Fibroblast of skin of scalp (primary cell): ENCODE results near the gene PLOD3. TPM values are rescaled to one million over a fixed set of nuclear protein-coding genes. Genes with fewer than 3 reads are reported as not detected.
"Not testable (repeated sequence)": the region's sequence is repeated elsewhere in the genome, so short reads cannot be mapped to it uniquely, and the experiment has no call there.

Experiments
- DNase-seq: peaks from one replicate; pipeline ENCODE4 v3.0.0-alpha.2; 2013
- polyA plus RNA-seq, 2 experiments: library from polyadenylated mRNA; unstranded; fragments of 120-200 nt; gene quantifications; one replicate each; pipeline ENCODE4 v1.2.1, GENCODE V29; 2013; ENCODE audit not compliant: insufficient read length in 2 of 2

PLOD3 gene, protein sequence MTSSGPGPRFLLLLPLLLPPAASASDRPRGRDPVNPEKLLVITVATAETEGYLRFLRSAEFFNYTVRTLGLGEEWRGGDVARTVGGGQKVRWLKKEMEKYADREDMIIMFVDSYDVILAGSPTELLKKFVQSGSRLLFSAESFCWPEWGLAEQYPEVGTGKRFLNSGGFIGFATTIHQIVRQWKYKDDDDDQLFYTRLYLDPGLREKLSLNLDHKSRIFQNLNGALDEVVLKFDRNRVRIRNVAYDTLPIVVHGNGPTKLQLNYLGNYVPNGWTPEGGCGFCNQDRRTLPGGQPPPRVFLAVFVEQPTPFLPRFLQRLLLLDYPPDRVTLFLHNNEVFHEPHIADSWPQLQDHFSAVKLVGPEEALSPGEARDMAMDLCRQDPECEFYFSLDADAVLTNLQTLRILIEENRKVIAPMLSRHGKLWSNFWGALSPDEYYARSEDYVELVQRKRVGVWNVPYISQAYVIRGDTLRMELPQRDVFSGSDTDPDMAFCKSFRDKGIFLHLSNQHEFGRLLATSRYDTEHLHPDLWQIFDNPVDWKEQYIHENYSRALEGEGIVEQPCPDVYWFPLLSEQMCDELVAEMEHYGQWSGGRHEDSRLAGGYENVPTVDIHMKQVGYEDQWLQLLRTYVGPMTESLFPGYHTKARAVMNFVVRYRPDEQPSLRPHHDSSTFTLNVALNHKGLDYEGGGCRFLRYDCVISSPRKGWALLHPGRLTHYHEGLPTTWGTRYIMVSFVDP
- 218 TPM for polyA plus RNA-seq (2013, experiment 1 of 2; ENCODE audit: insufficient read length)
- 216 TPM for polyA plus RNA-seq (2013, experiment 2 of 2; ENCODE audit: insufficient read length)

DNA sequence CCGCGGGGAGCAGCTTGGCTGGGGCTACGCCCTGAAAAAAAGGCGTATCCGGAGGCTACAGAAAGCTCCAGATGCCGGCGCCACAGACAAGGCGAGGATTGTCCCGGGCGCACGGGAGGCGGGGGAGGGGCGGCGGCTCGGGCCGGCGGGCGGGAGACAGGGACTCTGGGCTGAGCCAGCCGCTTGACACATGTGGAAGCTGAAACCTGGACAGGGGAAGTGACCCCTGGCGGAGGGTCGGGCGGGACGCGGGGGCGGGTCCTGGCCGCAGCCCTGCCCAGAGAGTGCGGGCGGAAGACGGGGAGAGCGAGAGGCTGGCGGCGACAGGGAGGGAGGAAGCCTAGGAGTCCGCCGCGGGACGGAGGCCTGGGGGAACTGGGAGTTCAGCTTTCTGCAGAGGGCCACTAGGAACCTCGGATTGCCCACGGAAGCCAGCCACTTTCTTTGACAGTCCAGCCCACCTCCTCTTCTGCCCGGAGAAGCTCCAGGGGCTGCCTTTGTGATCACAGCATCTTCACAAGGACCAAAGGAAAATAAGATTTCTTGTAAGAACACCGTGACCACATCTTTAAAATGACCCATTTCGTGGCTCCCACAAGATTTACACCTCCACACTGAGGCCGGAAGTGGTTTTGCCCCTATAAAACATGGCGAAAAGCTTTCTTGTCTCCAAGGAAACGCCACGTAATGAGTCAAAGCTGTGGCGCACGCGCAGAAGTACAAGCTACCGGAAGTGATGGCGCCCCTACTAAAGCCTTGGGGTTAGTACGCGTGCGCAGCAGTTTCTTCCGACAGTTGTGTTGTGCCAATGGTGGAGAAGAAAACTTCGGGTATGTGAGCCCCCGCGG is at the start of gene PLOD3, which contains the start of gene ZNHIT1:
Gene PLOD3, minus strand, starts transcription at position 194 of the 848 bp plus-strand sequence. CDS start 307 bp downstream, outside the sequence.
Gene ZNHIT1, plus strand, starts transcription at position 778 of the 848 bp plus-strand sequence. Its CDS starts 31 bp downstream, at position 809.
- DNase-seq = peak; percentile 98

DNA sequence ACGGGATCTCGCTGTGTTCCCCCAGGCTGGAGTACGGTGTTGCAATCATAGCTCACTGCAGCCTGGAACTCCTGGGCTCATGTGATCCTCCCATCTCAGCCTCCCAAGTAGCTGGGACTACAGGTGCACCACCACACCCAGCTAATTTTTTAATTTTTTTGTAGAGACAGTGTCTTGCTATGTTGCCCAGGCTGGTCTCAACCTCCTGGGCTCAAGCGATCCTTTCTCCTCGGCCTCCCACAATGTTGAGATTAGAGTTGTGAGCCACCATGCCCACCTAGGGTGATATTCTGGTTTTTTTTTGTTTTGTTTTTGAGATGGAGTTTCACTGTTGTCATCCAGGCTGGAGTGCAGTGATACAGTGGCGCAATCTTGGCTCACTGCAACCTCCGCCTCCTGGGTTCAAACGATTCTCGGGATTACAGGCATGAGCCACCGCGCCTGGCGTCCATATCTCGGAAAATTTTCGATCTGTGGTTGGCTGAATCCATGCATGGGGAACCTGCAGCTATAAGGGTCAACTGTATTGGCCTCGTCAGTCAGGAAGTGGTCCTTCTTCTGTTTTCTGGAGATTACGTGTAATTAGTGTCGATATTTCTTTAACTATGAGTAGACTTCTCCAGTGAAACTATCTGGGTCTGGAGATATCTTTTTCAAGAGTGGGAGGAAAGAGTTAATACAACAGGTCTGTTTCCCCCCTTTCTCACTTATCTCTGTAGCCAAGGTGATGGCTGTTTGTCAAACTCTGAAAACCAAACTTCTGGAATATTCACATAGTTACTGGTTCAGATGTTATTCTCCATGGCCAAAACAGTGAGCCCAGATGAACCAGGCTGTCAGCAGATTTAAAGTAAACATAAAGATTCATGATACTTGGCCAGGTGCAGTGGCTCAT is 48.5 kb upstream of the PLOD3 start:
- no peak for DNase-seq

DNA sequence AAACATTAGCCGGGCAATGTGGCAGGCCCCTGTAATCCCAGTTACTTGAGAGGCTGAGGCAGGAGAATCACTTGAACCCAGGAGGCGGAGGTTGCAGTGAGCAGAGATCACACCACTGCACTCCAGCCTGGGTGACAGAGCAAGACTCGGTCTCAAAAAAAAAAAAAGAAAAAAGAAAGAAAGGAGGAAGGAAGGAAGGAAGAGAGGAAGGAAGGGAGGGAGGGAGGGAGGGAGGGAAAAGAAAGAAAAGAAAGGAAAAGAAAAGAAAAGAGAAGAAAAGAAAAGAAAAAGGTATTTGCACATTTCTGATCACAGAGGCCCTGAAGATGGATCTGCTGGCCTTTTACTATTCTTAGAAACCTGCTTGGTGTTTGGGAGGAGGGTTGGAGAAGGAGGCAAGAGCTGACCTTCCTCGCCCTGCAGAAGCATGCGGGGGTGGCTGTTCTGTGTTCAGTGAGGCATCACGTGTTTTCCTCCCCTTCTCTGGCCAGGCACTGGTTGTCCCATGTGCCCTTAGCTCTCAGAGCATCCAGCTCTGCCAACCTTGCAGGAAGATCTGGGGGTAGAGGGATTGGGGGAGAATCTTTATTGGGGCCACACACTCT is 46.8 kb upstream of the PLOD3 start:
- not testable (repeated sequence) for DNase-seq

DNA sequence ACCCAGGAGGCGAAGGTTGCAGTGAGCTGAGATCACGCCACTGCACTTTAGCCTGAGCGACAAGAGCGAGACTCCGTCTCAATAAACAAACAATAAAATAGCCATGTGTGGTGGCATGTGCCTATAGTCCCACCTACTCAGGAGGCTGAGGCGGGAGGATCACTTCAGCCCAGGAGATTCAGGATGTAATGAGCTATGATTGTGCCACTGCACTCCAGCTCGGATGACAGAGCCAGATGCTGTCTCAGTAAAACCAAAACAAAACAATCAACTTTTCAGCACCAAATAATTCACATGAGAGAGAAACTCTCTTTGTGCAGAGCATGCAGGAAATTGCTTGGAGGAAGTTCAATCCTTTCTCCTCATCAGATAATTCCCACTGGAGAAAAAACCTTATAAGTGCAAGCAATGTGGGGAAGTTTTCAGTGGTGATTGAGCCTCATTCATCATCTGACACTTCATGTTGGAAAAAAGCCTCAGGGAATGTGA is 40.9 kb upstream of the PLOD3 start:
- peak; percentile 35 for DNase-seq

DNA sequence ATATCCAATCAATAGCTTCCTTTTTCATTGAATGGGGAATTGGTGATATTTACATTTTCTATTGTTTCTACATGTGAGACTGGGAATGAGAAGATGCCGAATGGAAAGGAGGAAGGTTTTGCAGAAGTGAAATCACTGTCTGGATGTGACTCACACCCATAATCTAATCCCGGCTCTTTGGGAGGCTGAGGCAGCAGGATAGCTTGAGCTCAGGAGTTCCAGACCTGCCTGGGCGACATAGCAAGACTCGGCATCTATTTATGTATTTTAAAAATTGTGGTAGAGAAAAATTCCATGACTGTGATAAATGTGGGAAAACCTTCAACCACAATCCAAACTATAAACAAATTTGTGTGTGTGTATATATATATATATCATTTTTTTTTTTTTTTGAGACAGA is 38.4 kb upstream of the PLOD3 start:
- DNase-seq = no peak

DNA sequence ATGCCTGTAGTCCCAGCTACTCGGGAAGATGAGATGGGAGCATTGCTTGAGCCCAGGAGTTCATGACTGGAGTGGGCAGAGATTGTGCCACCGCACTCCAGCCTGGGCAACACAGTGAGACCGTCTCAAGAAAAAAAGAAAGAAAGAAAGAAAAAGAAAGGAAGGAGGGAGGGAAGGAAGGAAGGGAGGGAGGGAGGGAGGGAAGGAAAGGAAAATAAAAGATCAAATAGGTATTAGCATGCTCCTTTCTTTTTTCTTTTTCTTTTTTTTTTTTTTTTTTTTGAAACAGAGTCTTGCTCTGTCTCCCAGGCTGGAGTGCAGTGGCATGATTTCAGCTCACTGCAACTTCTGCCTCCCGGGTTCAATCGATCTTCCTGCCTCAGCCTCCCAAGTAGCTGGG is 35.8 kb upstream of the PLOD3 start:
- not testable (repeated sequence) for DNase-seq

DNA sequence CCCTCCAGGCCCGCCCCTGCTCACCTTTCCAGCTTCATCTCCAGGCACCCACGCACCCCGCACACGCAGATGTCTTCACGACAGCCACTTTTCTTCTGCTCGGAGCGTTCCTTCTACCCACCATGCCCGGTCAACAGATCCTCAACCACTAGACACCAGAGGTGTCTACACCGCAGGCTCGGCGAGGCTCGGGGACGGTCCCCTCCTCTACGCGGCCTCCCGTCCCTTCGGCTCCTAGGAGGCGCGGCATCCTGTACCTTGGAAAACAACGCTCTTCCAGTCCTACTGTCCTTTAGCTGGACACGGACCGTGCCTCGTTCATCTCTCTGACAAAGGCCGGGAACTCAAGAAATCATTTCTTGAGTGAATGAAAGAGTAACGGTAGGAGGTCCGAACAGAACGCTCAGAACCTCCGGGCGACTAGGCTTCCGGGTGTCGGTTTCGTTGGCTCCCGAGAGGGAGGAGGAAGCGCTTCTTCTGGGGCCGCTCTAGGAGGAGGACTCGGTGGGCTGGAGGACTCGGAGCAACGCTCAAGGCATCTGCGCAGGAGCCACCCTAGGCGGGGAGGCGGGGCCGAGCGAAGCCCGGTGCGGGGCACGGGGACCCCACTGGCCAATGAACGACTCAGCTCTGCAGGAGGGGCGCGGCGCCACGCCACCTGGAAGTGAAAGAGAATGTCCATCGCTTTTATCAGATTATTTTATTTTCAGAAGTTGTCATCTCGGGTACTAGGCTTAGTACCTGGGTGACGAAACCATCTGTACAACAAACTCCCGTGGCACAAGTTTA is 34.7 kb upstream of the PLOD3 start:
- DNase-seq = peak; percentile 98

DNA sequence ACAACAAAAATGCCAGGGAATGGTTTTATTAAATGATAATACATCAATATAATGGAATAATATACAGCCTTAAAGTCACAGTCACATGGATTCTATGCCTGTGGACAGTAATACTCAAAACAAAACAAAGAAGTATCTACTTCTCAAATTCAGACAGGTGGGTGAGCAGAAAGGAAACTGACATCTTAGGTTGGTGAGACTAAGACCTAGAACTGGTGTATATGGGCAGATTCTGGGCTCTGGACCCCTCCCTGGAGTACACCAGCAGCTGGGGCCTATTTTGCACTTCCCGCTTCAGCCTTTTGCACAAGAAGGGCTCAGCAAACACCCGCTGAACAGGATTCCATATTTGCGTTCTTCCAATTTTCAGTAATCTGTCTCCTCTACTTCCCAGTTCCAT is 32.9 kb upstream of the PLOD3 start:
- no peak for DNase-seq

DNA sequence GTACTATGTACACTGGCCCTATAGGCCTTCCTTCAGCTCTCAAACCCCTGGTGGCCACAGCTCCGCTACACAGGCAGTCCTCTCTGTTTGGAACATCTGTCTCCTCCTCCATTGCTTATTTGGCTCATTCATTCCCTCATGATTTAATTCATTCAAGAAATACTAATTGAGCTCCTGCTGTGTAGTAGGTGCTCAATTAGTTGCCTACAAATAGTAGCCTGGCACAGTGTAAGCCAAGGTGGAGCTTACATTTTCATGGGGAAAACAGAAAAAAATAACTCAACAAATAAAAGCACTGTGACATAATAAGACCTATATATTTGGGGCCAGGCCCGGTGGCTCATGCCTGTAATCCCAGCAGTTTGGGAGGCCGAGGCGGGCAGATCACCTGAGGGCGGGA is 30.9 kb upstream of the PLOD3 start:
- DNase-seq = no peak

DNA sequence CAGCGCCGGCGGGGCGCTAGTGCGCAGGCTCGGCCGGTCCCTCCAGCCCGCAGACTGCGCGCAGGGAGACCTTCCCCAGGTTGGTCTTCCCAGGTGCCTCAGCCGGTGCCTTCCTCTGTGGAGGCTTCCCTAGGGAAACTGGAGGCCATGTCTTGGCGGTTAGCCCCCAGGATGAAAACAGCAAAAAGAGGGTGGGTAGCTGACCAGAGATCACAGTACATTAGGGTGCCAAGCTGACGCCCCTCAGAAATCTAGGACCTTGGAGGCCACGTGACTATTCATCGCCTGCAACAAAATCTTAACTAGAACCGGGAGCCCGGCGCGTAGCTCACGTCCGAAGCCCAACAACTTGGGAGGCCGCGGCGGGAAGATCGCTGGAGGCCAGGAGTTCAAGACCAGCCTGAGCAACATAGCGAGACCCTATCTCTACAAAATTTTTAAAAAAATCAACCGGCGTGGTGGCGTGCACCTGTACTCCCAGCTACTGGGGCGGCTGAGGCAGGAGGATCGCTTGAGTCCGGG is 27.8 kb upstream of the PLOD3 start:
- DNase-seq = no peak

DNA sequence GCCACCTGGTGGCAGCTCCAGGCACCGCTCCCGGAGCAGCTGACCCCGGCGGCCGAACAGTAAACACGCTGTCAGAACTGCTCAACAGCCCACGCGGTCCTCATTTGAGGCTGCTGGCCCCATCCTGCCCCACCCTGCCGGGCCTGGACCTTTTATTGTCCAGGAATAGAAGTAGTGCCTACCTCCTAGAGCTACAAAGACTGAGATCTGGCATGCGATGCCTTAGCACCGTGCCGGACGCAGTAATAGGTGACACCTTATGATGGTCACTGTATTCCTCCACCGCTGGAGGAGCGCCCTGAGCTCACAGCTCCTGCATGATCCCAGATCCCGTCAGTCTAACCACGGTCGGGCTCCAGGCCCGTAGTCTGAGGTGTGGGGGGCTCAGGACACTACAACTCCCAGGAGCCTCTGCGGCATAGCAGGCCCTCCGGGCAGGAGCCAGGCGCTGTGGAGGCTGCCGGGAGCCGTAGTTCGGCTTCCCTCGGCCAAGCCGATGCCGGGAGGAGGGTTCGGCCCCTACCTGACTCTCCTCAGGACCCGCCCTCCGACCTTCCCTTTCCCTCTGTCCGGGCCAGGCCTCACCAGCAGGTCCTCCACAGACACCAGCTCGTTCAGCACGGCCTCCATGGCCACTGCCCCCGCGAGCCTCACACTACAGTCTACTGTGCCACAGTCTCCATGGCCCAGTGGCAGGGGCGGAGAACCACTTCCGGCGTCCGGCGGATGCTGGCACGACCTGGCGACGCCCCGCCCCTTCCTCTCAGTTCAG is 27.2 kb upstream of the PLOD3 start, which contains the start of gene FIS1:
Gene FIS1, minus strand, starts transcription at position 707 of the 772 bp plus-strand sequence. Its CDS starts 77 bp downstream, at position 630.
- peak; percentile 87 for DNase-seq

DNA sequence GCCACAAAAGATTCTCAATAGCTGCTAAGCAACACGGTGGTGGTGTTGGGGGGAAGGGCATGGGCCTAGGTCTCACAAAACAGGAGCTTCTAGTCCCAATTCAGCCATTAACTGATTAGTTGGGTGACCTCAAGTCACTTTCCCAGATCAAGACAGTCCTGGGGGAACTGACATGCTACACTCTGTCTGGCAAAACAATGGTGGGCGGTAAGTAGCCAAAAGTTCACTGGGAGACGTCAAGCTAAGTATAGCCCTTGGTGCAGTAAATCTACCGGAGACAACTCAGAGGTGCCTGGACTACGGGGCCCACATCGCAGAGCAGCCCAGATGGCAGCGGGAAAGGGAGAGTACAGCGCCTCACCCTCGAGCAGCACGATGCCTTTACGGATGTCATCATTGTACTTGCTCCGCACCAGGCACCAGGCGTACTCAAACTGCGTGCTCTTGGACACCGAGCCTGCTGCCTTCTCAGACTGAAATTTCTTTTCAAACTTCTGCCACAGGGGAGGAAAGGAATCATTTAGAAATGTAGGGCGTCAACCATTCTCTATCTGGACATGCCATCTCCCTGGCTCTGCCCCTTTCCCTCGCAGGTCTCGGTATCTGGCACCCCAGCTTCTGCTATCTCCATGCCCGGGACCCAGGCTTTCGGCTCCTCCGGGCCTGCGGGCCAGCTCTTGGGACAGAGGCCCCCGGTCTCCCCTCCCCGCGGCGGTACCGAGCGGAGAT is 26.4 kb upstream of the PLOD3 start:
- DNase-seq = peak; percentile 11

DNA sequence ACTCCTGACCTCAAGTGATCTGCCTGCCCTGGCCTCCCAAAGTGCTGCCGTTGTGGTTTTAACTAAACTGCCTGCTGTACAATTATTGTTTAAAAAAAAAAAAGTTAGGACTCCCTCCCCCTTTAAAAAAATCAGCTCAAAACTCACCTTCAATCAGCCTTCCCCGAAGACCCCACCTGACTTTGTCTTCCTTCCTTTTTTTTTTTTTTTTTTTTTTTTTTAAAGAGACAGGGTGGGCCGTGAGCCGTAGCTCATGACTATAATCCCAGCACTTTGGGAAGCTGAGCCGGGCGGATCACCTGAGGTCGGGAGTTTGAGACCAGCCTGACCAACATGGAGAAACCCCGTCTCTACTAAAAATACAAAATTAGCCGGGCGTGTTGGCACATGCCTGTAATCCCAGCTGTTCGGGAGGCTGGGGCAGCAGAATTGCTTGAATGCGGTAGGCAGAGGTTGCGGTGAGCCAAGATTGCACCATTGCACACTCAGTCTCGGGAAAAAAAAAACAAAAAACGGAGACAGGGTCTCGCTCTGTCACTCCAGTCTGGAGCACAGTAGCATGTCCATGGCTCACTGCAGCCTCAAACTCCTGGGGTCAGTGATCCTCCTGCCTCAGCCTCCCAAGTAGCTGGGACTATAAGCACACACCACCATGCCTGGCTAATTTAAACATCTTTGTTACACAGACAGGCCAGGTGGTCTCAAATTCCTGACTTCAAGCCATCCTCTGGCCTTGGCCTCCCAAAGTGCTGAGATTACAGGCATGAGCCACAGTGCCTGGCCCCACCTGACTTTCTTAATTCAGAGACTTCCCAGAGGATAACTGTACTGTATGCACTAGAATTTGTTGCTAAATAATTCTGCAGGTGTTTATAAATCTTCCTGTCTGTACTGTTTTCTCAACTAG is 24.3 kb upstream of the PLOD3 start:
- DNase-seq = no peak

DNA sequence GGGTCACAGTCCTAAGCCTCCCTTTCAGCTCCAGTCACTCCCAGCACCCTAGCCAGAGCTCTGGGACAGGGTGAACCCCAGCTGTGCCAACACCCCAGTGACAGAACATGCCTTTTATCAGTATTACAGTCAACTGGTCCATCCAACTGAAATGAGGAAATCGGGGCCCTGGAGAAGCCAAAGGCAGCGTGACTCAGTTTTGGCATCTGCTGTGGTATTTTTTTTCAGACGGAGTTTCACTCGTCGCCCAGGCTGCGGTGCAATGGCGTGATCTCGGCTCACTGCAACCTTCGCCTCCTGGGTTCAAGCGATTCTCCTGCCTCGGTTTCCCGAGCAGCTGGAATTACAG is 23.6 kb upstream of the PLOD3 start:
- DNase-seq = no peak

DNA sequence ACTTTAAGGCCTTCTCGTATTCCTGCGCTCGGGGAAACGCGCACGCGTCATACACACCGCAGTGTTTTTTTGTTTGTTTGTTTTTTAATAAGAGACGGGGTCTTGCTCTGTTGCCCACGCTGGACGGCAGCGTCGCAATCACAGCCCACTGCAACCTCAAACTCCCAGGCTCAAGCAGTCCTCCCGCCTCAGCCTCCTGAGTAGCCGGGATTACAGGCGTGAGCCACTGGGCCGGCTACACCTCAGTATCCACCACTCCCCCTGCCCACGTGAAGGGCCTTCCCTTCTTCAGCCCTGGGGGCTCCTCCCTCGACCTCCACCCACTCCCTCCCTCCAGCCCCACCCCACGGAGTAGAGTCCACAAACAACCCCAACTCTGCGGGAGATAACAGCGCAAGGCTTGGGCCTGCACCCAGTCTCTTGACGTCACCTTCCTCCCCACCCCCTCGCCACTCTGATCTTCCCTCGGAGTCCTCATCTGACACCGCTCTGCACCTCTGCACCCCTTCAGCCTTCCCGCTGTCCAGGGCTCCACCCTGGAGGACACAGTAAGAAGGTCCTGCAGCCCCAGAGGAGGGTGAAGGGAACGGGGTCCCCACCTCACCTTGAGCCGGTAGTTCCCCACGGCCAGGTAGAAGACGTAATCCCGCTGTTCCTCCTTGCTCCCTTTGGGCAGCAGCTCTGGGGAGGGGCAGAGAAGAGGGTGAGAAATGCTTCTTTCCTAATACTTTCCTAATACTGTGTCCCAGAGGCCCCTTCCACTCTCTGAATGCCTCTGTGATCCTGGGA is 23.0 kb upstream of the PLOD3 start:
- no peak for DNase-seq

DNA sequence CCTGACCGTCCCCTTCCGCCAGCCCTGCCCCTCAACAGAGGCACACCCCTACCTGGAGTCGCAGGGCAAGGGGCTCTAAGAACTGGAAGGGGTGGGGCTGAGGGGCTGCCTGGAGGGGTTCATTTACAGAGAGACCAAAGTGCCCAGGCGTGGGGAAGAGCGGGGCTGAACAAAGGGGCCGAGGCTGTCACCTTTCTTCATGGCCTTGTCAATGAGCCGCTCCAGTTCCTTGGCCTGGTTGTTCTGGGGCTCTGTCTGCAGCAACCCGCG is 22.5 kb upstream of the PLOD3 start:
- no peak for DNase-seq
